ENCODE data around the gene RPS29.

DNA sequence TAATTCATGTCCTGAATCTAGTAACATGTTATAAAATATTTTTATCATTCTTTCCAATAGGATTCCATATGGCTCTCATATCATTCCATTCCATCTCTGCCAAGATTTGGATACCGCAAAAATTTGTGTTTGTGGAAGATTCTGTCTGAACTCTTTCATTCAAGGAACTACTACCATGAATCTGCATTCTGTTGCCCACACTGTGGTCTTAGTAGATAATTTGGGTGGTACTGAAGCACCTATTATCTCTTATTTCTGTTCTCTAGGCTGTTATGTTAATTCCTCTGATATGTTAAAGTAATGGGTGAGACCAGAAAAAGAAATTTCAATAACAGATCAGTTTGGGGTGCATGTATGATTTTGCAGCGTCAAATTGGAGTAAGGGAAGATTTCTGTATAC lies 28.0 kb upstream of the RPS29 start:
- no peak for TF ChIP-seq CTCF (IDR thresholded peaks at IDR 0.05; ENCODE audit: poor library complexity, severe bottlenecking)
- no peak for TF ChIP-seq POLR2AphosphoS5 (IDR thresholded peaks at IDR 0.05)
